Mesendoderm (in vitro differentiated cells): Measurements from ENCODE around the gene DBT.
"Not testable (repeated sequence)": the region's sequence is repeated elsewhere in the genome, so short reads cannot be mapped to it uniquely, and the experiment has no call there.

Experiments used
- DNase-seq: peaks from one replicate; pipeline ENCODE4 v3.0.0; 2013
- H2AK5ac ChIP-seq: 2 replicates; pipeline ENCODE4 v1.6.1; 2013; ENCODE audit warnings: low read length, inconsistent platforms
- H2BK120ac ChIP-seq: 2 replicates; pipeline ENCODE4 v1.6.1; 2013; ENCODE audit warnings: low read depth, mild to moderate bottlenecking, low read length, moderate library complexity, mixed read lengths
- H2BK15ac ChIP-seq: replicated peaks from 2 replicates; pipeline ENCODE4 v1.6.1; 2013; ENCODE audit warnings: low read depth, mild to moderate bottlenecking, moderate library complexity
- H2BK5ac ChIP-seq: 2 replicates; pipeline ENCODE4 v1.6.1; 2013; ENCODE audit warnings: low read length, inconsistent platforms
- H3K18ac ChIP-seq: 2 replicates; pipeline ENCODE4 v1.6.1; 2013; ENCODE audit warnings: mild to moderate bottlenecking, low read length, mixed read lengths
- H3K23ac ChIP-seq: one replicate; pipeline ENCODE4 v1.6.1; 2013; ENCODE audit warnings: low read length
- H3K27ac ChIP-seq: 2 replicates; pipeline ENCODE4 v1.5.1; 2013; ENCODE audit warnings: low read depth, mild to moderate bottlenecking, inconsistent platforms, low read length, moderate library complexity
- H3K27me3 ChIP-seq: 2 replicates; pipeline ENCODE4 v1.6.1; 2013; ENCODE audit warnings: low read length, control low read depth, mild to moderate bottlenecking, inconsistent platforms; ENCODE audit not compliant: insufficient read depth, poor library complexity
- H3K36me3 ChIP-seq: 2 replicates; pipeline ENCODE4 v1.6.1; 2013; ENCODE audit warnings: low read length, inconsistent platforms; ENCODE audit not compliant: control insufficient read depth, insufficient read depth
- H3K4ac ChIP-seq: one replicate; pipeline ENCODE4 v1.6.1; 2013; ENCODE audit warnings: low read depth, mild to moderate bottlenecking, low read length, moderate library complexity
- H3K4me1 ChIP-seq: 2 replicates; pipeline ENCODE4 v1.6.1; 2013; ENCODE audit warnings: low read depth, low read length, inconsistent platforms; ENCODE audit not compliant: control insufficient read depth
- H3K4me2 ChIP-seq: 2 replicates; pipeline ENCODE4 v1.6.1; 2013; ENCODE audit warnings: low read length
- H3K4me3 ChIP-seq: 2 replicates; pipeline ENCODE4 v1.5.1; 2013; ENCODE audit warnings: mild to moderate bottlenecking, low read length
- H3K56ac ChIP-seq: one replicate; pipeline ENCODE4 v1.6.1; 2013; ENCODE audit warnings: low read length
- H3K79me1 ChIP-seq: 2 replicates; pipeline ENCODE4 v1.6.1; 2013; ENCODE audit warnings: low read length, inconsistent platforms
- H3K79me2 ChIP-seq: 2 replicates; pipeline ENCODE4 v1.6.1; 2013; ENCODE audit warnings: mild to moderate bottlenecking, low read length; ENCODE audit not compliant: control insufficient read depth, insufficient read depth
- H3K9ac ChIP-seq: 2 replicates; pipeline ENCODE4 v1.6.1; 2013; ENCODE audit warnings: low read length, inconsistent platforms
- H4K5ac ChIP-seq: one replicate; pipeline ENCODE4 v1.6.1; 2013; ENCODE audit warnings: low read length
- H4K8ac ChIP-seq: one replicate; pipeline ENCODE4 v1.6.1; 2013; ENCODE audit warnings: low read depth, mild to moderate bottlenecking, control low read depth, low read length, moderate library complexity
- WGBS: extraction: QIAGEN DNeasy Blood & Tissue Kit; methylation state at CpG from one replicate; pipeline ENCODE4 v1.1.7; 2013; ENCODE audit warnings: low lambda C conversion rate, missing lambda C conversion rate; ENCODE audit not compliant: insufficient coverage; ENCODE audit errors: extremely low coverage; 5-methylcytosine and 5-hydroxymethylcytosine counted together

Gene DBT

DNA sequence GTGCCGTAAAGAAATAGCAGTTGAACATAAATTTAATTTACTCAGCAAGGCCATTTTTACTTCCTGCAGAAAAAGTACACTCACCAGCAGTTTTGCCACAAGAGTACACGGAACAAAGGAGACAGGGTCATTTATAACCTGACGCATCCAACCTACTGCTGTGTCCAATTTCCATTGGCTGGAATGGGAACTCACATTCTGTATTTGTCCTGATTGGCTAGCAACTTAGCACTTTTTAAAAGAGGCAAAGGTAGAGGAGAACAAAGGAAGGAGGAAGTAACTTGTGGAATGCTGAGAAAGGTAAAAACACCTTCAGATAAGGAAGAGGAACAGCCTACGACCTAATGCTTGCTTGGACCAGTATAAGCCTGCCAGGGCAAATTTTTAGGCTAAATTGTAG, 16.1 kb downstream of the DBT start:
- not testable (repeated sequence) for H3K27ac ChIP-seq, H3K4me1 ChIP-seq, H3K23ac ChIP-seq, H3K9ac ChIP-seq, H4K5ac ChIP-seq, H3K18ac ChIP-seq, H2AK5ac ChIP-seq, H4K8ac ChIP-seq, H3K56ac ChIP-seq, H3K36me3 ChIP-seq, H3K4me3 ChIP-seq, H3K4me2 ChIP-seq, H2BK5ac ChIP-seq, H3K79me1 ChIP-seq, H3K27me3 ChIP-seq, H2BK120ac ChIP-seq, H3K79me2 ChIP-seq, H2BK15ac ChIP-seq, H3K4ac ChIP-seq
- no CpG with 5 or more reads among the region's 4 CpGs for WGBS
- peak; percentile 9 for DNase-seq

DNA sequence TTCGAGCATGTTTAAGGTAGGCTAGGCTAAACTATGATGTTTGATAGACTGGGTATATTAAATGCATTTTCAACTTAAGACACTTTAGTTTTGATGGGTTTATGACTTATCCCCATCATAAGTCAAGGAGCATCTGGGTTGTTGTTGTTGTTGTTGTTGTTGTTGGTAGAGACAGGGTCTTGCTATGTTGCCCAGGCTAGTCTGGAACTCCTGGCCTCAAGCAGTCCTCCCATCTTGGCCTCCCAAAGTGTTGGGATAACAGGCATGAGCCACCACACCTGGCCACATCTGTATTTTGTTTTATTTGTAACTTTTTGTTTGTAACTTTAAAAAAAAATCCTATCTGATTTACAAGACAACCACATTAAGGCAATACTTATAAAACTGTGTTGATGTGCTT, 17.5 kb downstream of the DBT start:
- Histone ChIP-seq H3K4me1 (no peaks in the 10 kb centered on the region), H3K18ac (no peak overlapping the region), H3K27me3 (no peaks in the 10 kb centered on the region), H4K8ac (no peak overlapping the region), H2BK5ac (no peak overlapping the region), H3K36me3 (no peaks in the 10 kb centered on the region), H3K4me3 (no peak overlapping the region), H2BK15ac (no peak overlapping the region), H3K56ac (no peak overlapping the region), H3K79me1 (no peaks in the 10 kb centered on the region), H3K23ac (no peak overlapping the region), H3K4ac (no peak overlapping the region), H3K27ac (no peak overlapping the region), H2BK120ac (no peak overlapping the region), H3K4me2 (no peak overlapping the region), H4K5ac (no peak overlapping the region), H2AK5ac (no peak overlapping the region), H3K79me2 (no peaks in the 10 kb centered on the region), H3K9ac (no peak overlapping the region)
- WGBS: no CpG with 5 or more reads among the region's 1 CpG
- no peak for DNase-seq

DNA sequence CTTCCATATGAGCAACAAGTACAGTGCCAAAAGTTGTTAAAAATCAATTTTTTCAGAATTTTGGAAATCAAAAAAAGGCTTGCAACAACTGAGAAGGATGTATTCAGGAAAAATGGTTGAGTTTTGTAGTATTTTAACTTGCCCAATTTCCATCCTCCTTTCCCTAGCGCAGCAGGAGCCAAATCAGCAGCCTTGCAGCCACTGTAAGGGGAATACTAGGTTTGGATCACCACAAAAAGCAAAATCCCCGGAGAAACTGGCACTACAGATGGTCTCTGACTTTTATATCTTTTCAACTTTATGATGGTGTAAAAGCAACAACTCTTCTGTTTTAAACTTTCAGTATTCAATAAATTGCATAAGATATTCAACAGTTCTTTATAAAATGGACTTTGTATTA, 17.9 kb downstream of the DBT start:
- no peak overlapping the region for H2AK5ac ChIP-seq
- no peak overlapping the region for H3K23ac ChIP-seq
- H4K8ac ChIP-seq: no peak overlapping the region
- no peaks in the 10 kb centered on the region for H3K79me2 ChIP-seq
- no peaks in the 10 kb centered on the region for H3K36me3 ChIP-seq
- no peak overlapping the region for H3K4me3 ChIP-seq
- H3K4me2 ChIP-seq: no peak overlapping the region
- no peak overlapping the region for H3K27ac ChIP-seq
- H3K79me1 ChIP-seq: no peaks in the 10 kb centered on the region
- H2BK5ac ChIP-seq: no peak overlapping the region
- no peak overlapping the region for H2BK120ac ChIP-seq
- H3K4me1 ChIP-seq: no peaks in the 10 kb centered on the region
- no peak overlapping the region for H3K4ac ChIP-seq
- H3K9ac ChIP-seq: no peak overlapping the region
- DNase-seq: no peak
- no peak overlapping the region for H3K56ac ChIP-seq
- no peak overlapping the region for H3K18ac ChIP-seq
- WGBS: no CpG with 5 or more reads among the region's 2 CpGs
- no peaks in the 10 kb centered on the region for H3K27me3 ChIP-seq
- no peak overlapping the region for H4K5ac ChIP-seq
- H2BK15ac ChIP-seq: no peak overlapping the region

DNA sequence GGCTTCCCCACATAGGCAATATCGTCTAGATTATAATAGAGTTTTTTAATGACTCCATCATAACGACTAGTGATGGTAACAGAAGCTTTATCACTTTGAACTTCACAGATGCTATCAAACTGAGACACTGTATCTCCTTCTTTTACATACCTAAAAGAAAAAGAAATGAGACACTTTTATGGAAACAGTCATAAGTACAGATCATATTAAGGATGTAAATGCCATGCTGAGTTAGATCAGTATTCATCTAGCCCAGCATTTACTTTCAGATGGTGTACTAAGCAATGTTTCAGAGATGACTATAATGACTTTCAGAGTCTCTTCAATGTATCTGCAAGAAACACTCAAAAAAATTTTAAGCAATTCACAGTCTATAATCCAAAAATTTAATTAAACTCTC, 18.9 kb downstream of the DBT start:
- no peak overlapping the region for H3K4me2 ChIP-seq
- no peak overlapping the region for H3K23ac ChIP-seq
- no peak overlapping the region for H2BK15ac ChIP-seq
- no peak overlapping the region for H4K8ac ChIP-seq
- H3K56ac ChIP-seq: no peak overlapping the region
- H3K4me1 ChIP-seq: no peaks in the 10 kb centered on the region
- WGBS: no CpG with 5 or more reads among the region's 2 CpGs
- H3K27me3 ChIP-seq: no peaks in the 10 kb centered on the region
- H3K79me1 ChIP-seq: no peaks in the 10 kb centered on the region
- no peak overlapping the region for H2AK5ac ChIP-seq
- no peak overlapping the region for H3K4ac ChIP-seq
- H3K36me3 ChIP-seq: no peaks in the 10 kb centered on the region
- no peak overlapping the region for H3K27ac ChIP-seq
- no peaks in the 10 kb centered on the region for H3K79me2 ChIP-seq
- no peak overlapping the region for H2BK5ac ChIP-seq
- H2BK120ac ChIP-seq: no peak overlapping the region
- no peak overlapping the region for H3K18ac ChIP-seq
- no peak overlapping the region for H3K4me3 ChIP-seq
- H4K5ac ChIP-seq: no peak overlapping the region
- no peak overlapping the region for H3K9ac ChIP-seq
- no peak for DNase-seq

DNA sequence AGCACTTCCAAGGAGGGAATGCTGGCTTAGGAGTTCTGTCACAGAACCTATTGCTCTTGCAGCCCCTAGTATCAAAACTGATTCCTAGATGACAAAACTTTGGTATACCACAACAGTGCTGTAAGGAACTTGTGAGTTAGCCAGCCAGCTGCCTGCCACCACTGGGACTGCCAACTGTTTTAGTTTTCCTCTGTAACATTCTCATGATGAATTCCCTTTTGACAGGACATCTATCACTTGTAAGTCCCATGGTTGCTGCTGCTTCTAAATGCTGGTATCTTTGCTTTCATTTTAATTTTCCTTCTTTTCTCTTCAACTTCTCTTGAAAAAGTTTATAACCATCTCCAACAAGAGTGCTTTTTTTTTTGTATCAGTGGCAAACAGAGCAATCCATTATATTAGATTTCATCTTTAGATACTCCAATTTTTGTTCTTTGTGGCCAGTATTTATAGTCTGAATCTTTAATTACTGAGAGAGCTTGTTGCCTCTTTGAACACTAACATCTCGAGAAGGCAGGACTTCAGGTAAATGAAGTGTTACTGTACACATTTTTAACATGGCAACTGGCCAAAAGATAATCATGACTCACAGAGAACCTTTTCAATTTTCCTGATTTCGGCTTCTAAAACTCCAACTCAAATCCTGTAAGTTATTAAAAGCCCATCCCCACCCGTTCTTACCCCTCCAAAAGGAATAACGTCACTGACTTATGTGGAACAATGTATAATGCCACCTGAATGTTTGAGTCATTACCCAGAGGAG, 19.8 kb downstream of the DBT start:
- H3K4me3 ChIP-seq: no peak overlapping the region
- H2BK15ac ChIP-seq: no peak overlapping the region
- no peak overlapping the region for H3K9ac ChIP-seq
- H3K4me1 ChIP-seq: no peaks in the 10 kb centered on the region
- no peaks in the 10 kb centered on the region for H3K36me3 ChIP-seq
- no peaks in the 10 kb centered on the region for H3K79me1 ChIP-seq
- no peak overlapping the region for H4K8ac ChIP-seq
- H3K27me3 ChIP-seq: no peaks in the 10 kb centered on the region
- DNase-seq: peak; percentile 1
- no peak overlapping the region for H2AK5ac ChIP-seq
- H2BK120ac ChIP-seq: no peak overlapping the region
- no peak overlapping the region for H4K5ac ChIP-seq
- H3K18ac ChIP-seq: no peak overlapping the region
- no CpG with 5 or more reads among the region's 4 CpGs for WGBS
- no peak overlapping the region for H2BK5ac ChIP-seq
- no peaks in the 10 kb centered on the region for H3K79me2 ChIP-seq
- no peak overlapping the region for H3K27ac ChIP-seq
- no peak overlapping the region for H3K23ac ChIP-seq
- H3K4me2 ChIP-seq: no peak overlapping the region
- no peak overlapping the region for H3K56ac ChIP-seq
- no peak overlapping the region for H3K4ac ChIP-seq

DNA sequence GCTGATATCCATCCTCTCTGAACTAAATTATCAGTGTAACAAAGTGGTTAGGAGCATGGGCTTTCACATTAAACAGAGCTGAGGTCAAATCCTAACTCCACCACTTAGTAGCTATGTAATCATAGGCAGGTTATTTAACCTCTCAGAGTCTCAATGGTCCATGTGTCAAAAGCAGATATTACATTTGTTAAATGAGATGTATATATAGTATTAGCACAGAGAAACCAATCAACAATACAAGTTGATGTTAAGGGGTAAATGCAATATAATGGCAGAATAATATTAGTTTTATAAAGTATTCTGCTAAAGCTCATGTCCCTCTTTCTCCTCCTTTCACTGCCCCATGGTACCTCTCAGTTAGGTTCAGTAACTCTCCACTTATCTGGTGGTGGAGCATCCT, 27.2 kb downstream of the DBT start:
- no peak overlapping the region for H2AK5ac ChIP-seq
- no peak for DNase-seq

More for the DNA sequence above, 27.2 kb downstream of the DBT start:
- Histone ChIP-seq H2BK15ac (no peak overlapping the region), H3K79me2 (no peaks in the 10 kb centered on the region), H3K9ac (no peak overlapping the region), H4K5ac (no peak overlapping the region), H3K56ac (no peak overlapping the region), H3K27me3 (no peaks in the 10 kb centered on the region), H3K18ac (no peak overlapping the region), H3K4me2 (no peak overlapping the region), H3K36me3 (no peaks in the 10 kb centered on the region), H4K8ac (no peak overlapping the region), H3K23ac (no peak overlapping the region), H3K27ac (no peak overlapping the region), H2BK5ac (no peak overlapping the region), H3K4ac (no peak overlapping the region), H2BK120ac (no peak overlapping the region), H3K4me3 (no peak overlapping the region), H3K79me1 (no peaks in the 10 kb centered on the region), H3K4me1 (no peaks in the 10 kb centered on the region)
